Suppressor macrophage (primary cell): ENCODE data around the gene TBCC.

Source experiments
- DNase-seq, 4 experiments: peaks; one replicate each; pipeline ENCODE4 v3.0.0-alpha.2; 2020 to 2022

The TBCC gene

DNA sequence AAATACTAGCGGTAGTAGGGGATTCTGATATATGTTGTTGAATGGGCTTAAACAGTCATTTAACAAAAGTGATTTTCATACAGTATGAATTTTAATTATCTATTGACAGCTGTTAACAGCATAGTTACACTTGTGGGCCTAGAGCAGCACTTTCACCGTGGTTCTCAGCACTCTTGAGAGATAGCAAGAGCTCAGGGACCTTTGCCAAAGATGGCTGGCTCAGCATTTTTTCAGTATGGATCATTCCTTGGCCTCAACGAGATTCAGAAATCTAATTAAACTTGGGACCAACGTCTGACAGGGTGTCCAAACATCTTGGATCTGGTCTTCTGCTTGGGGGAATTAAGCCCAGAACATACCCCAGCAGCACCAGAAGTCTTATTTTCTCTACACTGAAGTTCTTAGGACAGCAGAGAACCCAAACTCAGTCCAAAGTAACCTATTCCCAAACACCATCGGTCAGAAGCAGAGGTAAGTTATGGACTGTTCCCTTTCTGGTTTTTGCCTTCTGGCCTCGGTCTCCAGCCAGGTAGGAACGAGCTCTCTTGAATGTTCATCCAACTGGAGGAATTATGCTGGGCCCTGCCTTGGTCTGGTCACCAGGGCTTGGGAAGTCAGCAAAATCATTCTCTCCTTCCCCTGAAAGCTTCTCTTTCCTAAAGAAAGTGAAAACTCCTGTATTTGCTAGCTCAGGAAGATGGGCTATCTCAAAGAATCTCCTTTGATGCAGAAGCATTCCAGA, 49.2 kb downstream of the TBCC start:
- DNase-seq = no peak

DNA sequence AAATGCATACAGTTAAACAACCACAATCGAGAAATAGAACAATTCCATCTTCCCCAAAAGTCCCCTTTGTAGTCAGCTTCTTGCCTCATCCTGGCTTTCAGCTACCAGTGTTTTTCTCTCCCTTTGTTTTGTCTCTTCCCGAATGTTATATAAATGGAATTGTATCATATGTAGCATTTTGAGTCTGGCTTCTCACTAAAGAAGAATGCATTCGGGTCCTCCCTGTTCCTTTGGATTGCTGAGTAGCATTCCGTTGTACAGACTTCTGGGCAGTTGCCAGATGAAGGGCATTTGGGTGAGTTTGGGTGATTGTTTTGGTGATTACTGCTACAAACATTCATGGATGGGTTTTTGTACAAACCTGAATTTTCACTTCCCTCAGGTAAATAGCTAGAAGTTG, 51.3 kb downstream of the TBCC start:
- no peak for DNase-seq
